Uterus (tissue), 2 donors: ENCODE results near the gene ZNF219.

ENCODE experiments used
- CTCF ChIP-seq, 4 experiments: fragments of 200-600 bp in 2 of 4; fragments of 450-650 bp in 2 of 4; sonication (generic) in 2 of 4; IDR thresholded peaks; one replicate each; pipeline ENCODE4 v1.5.1; 2016 to 2019; ENCODE audit warnings: antibody characterized with exemption in 4 of 4, mild to moderate bottlenecking in 2 of 4, moderate library complexity in 1 of 4
- POLR2A ChIP-seq, 2 donors: fragments of 450-650 bp; IDR thresholded peaks; one replicate each; pipeline ENCODE4 v1.6.1; 2016; ENCODE audit warnings: antibody characterized with exemption in 2 of 2, mild to moderate bottlenecking in 1 of 2, moderate library complexity in 1 of 2

DNA sequence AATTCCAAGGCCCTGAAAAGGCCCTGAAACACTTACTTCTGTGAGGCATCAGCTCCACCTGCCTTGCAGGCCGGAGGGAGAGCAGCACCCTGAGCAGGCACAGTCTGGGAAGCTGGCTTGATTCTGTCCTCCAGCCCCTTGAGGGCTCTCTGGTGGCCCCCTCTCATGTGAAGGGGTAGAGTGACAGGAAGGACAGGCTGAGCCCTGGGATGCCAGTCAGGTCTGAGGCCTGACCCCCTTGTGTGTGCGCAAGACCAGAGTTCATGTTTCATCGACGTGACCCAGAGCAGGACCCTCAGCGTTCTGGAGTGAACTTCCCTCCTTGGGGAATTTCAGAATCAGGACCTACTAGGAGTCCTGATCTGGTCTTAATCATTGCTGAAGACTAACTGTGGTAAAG, 39.6 kb downstream of the ZNF219 start:
- TF ChIP-seq CTCF (IDR thresholded peaks at IDR 0.05) (no peak), POLR2A (IDR thresholded peaks at IDR 0.05) (no peak)
